GM12878 (cell line): ENCODE measurements around the gene DNAJC27. TPM values are rescaled to one million over a fixed set of nuclear protein-coding genes. Genes with fewer than 3 reads are reported as not detected.

Experiments
- ATAC-seq: fragments of 200-7000 bp; cut with Tn5 transposase; 3 replicates; pipeline ENCODE4 v1.9.1; 2020; ENCODE audit warnings: mild to moderate bottlenecking, moderate library complexity
- BruUV-seq: library from RNA; stranded (reverse); fragments of 400-500 nt; replicated peaks from 2 replicates; lab custom pipeline; 2021; lab: Mats Ljungman, UMichigan
- CTCF ChIA-PET: fragments of 300-600 bp; sonication (Branson Sonifier 250); formaldehyde crosslinking; extraction: SDS; loops from one replicate; lab custom pipeline; 2021; ENCODE audit warnings: inconsistent platforms; lab: Yijun Ruan, JAX
- POLR2A ChIA-PET: fragments of 350-600 bp; formaldehyde crosslinking; extraction: SDS; loops from one replicate; lab custom pipeline; 2021; ENCODE audit warnings: inconsistent platforms; lab: Charles Lee
- RAD21 ChIA-PET: fragments of 300-600 bp; sonication (Branson Sonifier 250); formaldehyde crosslinking; loops from one replicate; lab custom pipeline; 2023; ENCODE audit warnings: antibody characterized with exemption; ENCODE audit not compliant: unreplicated experiment; lab: Charles Lee
- SMC1A ChIA-PET: fragments of 300-600 bp; sonication (Branson Sonifier 250); formaldehyde crosslinking; loops from one replicate; lab custom pipeline; 2023; ENCODE audit not compliant: unreplicated experiment, uncharacterized antibody; lab: Charles Lee
- DNase-seq: peaks from one replicate; pipeline ENCODE4 v3.0.0-alpha.2; 2011; ENCODE audit warnings: low read depth, low spot score
- FAIRE-seq: peaks from 3 replicates; lab custom pipeline; 2011; peaks lifted over from hg19 to GRCh38; lab: Jason Lieb, UNC
- H2AFZ ChIP-seq: 2 replicates; pipeline ENCODE4 v1.6.0; 2011; ENCODE audit warnings: low read depth, low read length, control low read depth; ENCODE audit not compliant: control insufficient read depth
- H3K27ac ChIP-seq: 2 replicates; pipeline ENCODE4 v1.5.1; 2011; ENCODE audit warnings: control low read depth; ENCODE audit not compliant: control insufficient read depth, insufficient read depth
- H3K27me3 ChIP-seq, 2 experiments: replicated peaks in 1 of 2; 2 replicates each; pipeline versions ENCODE4 v1.6.0 to v1.6.1; 2011; ENCODE audit warnings: low read length in 1 of 2; ENCODE audit not compliant: control insufficient read depth in 2 of 2, insufficient read depth in 2 of 2
- H3K36me3 ChIP-seq, 2 experiments: 2 replicates each; pipeline ENCODE4 v1.5.1; 2011; ENCODE audit warnings: low read length in 1 of 2; ENCODE audit not compliant: control insufficient read depth in 2 of 2, insufficient read depth in 2 of 2
- H3K4me1 ChIP-seq: 2 replicates; pipeline ENCODE4 v1.6.1; 2011; ENCODE audit warnings: mild to moderate bottlenecking, low read length, moderate library complexity, mixed read lengths; ENCODE audit not compliant: control insufficient read depth, insufficient read depth
- H3K4me2 ChIP-seq: 2 replicates; pipeline ENCODE4 v1.6.0; 2011; ENCODE audit warnings: control low read depth; ENCODE audit not compliant: control insufficient read depth, insufficient read depth
- H3K4me3 ChIP-seq: fragments of 200-600 bp; sonication (generic); 2 replicates; pipeline ENCODE4 v1.5.1; 2016
- H3K79me2 ChIP-seq: 2 replicates; pipeline ENCODE4 v1.6.0; 2011; ENCODE audit warnings: low read length; ENCODE audit not compliant: control insufficient read depth, insufficient read depth
- H3K9ac ChIP-seq: 2 replicates; pipeline ENCODE4 v1.8.0; 2011; ENCODE audit warnings: low read length, control low read depth, mixed read lengths; ENCODE audit not compliant: control insufficient read depth, insufficient read depth
- H3K9me3 ChIP-seq: replicated peaks from 3 replicates; pipeline ENCODE4 v1.5.1; 2011; ENCODE audit warnings: mild to moderate bottlenecking, low read length; ENCODE audit not compliant: control insufficient read depth, insufficient read depth
- H4K20me1 ChIP-seq: 2 replicates; pipeline ENCODE4 v1.6.0; 2011; ENCODE audit not compliant: control insufficient read depth, insufficient read depth
- BRCA1 ChIP-seq: IDR thresholded peaks from 2 replicates; pipeline ENCODE4 v1.6.1; 2011; ENCODE audit warnings: low read depth, low read length, improper control_type of control experiment
- EGR1 ChIP-seq, 2 experiments: IDR thresholded peaks; 1 replicate in 1 of 2; 2 replicates in 1 of 2; pipeline ENCODE4 v1.6.1; 2011 to 2012; ENCODE audit warnings: low read depth in 2 of 2, low read length in 2 of 2, borderline replicate concordance in 1 of 2, mild to moderate bottlenecking in 1 of 2, moderate library complexity in 1 of 2
- KAT2A ChIP-seq: conservative IDR thresholded peaks from 2 replicates; pipeline ENCODE4 v1.6.1; 2011; ENCODE audit warnings: low read depth, low read length; ENCODE audit not compliant: control insufficient read depth
- MTA2 ChIP-seq: fragments of 450-650 bp; IDR thresholded peaks from 2 replicates; pipeline ENCODE4 v1.6.1; 2016; ENCODE audit warnings: low read depth, mild to moderate bottlenecking, moderate library complexity
- MTA3 ChIP-seq: IDR thresholded peaks from 2 replicates; pipeline ENCODE4 v1.6.1; 2012; ENCODE audit warnings: low read length, inconsistent platforms, borderline replicate concordance
- PML ChIP-seq: IDR thresholded peaks from 2 replicates; pipeline ENCODE4 v1.6.1; 2012; ENCODE audit warnings: low read length, inconsistent platforms
- RELA ChIP-seq: fragments of 450-650 bp; IDR thresholded peaks from 2 replicates; pipeline ENCODE4 v1.8.0; 2014; ENCODE audit warnings: borderline replicate concordance; ENCODE audit not compliant: partially characterized antibody
- SREBF2 ChIP-seq: IDR thresholded peaks from 2 replicates; pipeline ENCODE4 v1.6.1; 2012; ENCODE audit warnings: mild to moderate bottlenecking, low read length
- WGBS: methylation state at CpG from one replicate; pipeline ENCODE4 v1.1.6; 2016; ENCODE audit warnings: low lambda C conversion rate; ENCODE audit not compliant: insufficient replicate concordance, insufficient coverage; ENCODE audit errors: missing lambda C conversion rate; 5-methylcytosine and 5-hydroxymethylcytosine counted together
- in situ Hi-C: fragments of 300-500 bp; cut with MboI; formaldehyde crosslinking; loops from 9 replicates; pipeline ENCODE4 v1.14.3; 2018; ENCODE audit warnings: mixed read lengths
- intact Hi-C: fragments of 100-400 bp; cut with micrococcal nuclease; formaldehyde crosslinking; loops from one replicate; pipeline ENCODE4 v1.14.2; 2022; ENCODE audit not compliant: unreplicated experiment
- polyA plus RNA-seq, 11 experiments: library from polyadenylated mRNA; depleted of rRNA in 4 of 11; unstranded in 6 of 11; stranded (reverse) in 5 of 11; fragments of >200 nt; fragmentation: Nextera tagmentation in 4 of 11; fragmentation: Illumina TruSeq in 1 of 11; extraction: Ambion mirVana in 4 of 11; extraction: Trizol in 1 of 11; gene quantifications; 1 replicate in 1 of 11; 2 replicates in 10 of 11; pipeline versions ENCODE4 v1.2.1 to v1.2.3, GENCODE V29; 2011 to 2016; ENCODE audit warnings: inconsistent platforms in 2 of 11, missing spikeins in 2 of 11, low read depth in 1 of 11
- total RNA-seq, 4 experiments: library from RNA; depleted of rRNA in 3 of 4; stranded (reverse); fragments of >200 nt in 3 of 4; fragmentation: Illumina TruSeq in 1 of 4; extraction: Trizol in 1 of 4; gene quantifications; 2 replicates each; pipeline versions ENCODE4 v1.2.1 to v1.2.3, GENCODE V29; 2013 to 2021
- TF ChIP-seq, protein P1 (sequence below): fragments of 150-350 bp; IDR thresholded peaks from 2 replicates; pipeline ENCODE4 v1.6.1; 2016; ENCODE audit warnings: low read depth, low read length
- TF ChIP-seq, protein P2 (sequence below): fragments of 450-650 bp; IDR thresholded peaks from 2 replicates; pipeline ENCODE4 v1.6.1; 2014; ENCODE audit warnings: mild to moderate bottlenecking

DNAJC27 gene
- total and polyA plus RNA-seq, 10 of the 15 experiments (the other 5 are each of a cell fraction or from before 2014, with no cell fraction given): 0.95 to 9.6 (median 3.7) TPM

DNA sequence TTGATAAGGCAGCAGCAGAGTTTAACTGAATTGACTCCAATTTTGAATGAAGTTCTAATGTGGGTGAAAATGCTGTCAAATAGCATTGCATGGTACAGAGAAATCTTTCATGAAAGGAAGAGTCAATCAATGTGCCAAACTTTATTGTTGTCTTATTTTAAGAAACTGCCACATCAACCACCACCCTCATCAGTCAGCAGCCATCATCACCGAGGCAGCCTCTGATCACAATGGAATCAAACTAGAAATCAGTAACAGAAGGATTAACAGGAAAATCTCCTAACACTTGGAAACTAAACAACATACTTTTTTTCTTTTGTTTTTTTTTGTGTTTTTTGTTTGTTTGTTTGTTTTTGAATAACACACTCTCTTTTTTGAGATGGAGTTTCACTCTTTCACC is 9.9 kb downstream of the DNAJC27 start:
- Histone ChIP-seq H3K36me3 (peaks cover 0 to 17% of the 10 kb centered on the region in 2 experiments; a peak in 3 of 4 replicates), H3K4me1 (no peaks in the 10 kb centered on the region), H3K9ac (no peak overlapping the region), H3K9me3 (no peaks in the 10 kb centered on the region), H3K27ac (no peak overlapping the region), H3K4me3 (no peak overlapping the region), H2AFZ (no peak overlapping the region), H3K4me2 (no peak overlapping the region), H3K79me2 (no peaks in the 10 kb centered on the region), H3K27me3 (no peaks in the 10 kb centered on the region), H4K20me1 (no peaks in the 10 kb centered on the region)
- 84% methylated on average over 1 of the region's 1 CpG for WGBS
- no TSS peak for BruUV-seq
- ChIA-PET SMC1A (interaction anchor here (1.4 kb wide), 1 partner anchor 14 kb away, joined by 3 read pairs; no protein-coding TSS in a partner anchor), RAD21 (no interaction called here), POLR2A (no interaction called here), CTCF (no interaction called here)
- TF ChIP-seq, protein P1, sequence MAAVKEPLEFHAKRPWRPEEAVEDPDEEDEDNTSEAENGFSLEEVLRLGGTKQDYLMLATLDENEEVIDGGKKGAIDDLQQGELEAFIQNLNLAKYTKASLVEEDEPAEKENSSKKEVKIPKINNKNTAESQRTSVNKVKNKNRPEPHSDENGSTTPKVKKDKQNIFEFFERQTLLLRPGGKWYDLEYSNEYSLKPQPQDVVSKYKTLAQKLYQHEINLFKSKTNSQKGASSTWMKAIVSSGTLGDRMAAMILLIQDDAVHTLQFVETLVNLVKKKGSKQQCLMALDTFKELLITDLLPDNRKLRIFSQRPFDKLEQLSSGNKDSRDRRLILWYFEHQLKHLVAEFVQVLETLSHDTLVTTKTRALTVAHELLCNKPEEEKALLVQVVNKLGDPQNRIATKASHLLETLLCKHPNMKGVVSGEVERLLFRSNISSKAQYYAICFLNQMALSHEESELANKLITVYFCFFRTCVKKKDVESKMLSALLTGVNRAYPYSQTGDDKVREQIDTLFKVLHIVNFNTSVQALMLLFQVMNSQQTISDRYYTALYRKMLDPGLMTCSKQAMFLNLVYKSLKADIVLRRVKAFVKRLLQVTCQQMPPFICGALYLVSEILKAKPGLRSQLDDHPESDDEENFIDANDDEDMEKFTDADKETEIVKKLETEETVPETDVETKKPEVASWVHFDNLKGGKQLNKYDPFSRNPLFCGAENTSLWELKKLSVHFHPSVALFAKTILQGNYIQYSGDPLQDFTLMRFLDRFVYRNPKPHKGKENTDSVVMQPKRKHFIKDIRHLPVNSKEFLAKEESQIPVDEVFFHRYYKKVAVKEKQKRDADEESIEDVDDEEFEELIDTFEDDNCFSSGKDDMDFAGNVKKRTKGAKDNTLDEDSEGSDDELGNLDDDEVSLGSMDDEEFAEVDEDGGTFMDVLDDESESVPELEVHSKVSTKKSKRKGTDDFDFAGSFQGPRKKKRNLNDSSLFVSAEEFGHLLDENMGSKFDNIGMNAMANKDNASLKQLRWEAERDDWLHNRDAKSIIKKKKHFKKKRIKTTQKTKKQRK: no peak
- no peak for TF ChIP-seq KAT2A
- ATAC-seq: no peak
- in situ Hi-C loops (no loop called here), intact Hi-C loops (no loop called here)
- DNase-seq: no peak
- FAIRE-seq: no peak

DNA sequence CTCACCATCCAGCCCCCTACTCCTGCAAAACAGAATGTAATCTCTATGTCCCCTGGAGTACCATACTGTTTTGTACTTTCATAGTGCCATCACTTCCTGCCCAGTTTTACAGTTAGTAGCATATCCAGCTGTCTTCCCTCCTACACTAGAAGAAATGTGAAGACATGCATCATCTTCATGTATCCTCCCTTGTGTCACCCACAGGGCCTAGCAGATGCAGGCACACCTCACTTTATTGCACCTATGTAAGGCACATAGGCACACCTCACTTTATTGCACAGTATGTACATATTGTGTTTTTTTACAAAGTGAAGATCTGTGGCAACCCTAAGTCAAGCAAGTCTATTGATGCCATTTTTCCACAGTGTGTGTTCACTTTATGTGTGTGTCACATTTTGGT is 12.0 kb downstream of the DNAJC27 start:
- DNase-seq (no peak), FAIRE-seq (no peak), ATAC-seq (no peak)
- H3K27ac ChIP-seq: no peak overlapping the region
- RAD21 ChIA-PET: no interaction called here
- no peaks in the 10 kb centered on the region for H3K79me2 ChIP-seq
- no peaks in the 10 kb centered on the region for H4K20me1 ChIP-seq
- SMC1A ChIA-PET: interaction anchor here (1.2 to 2.4 kb wide), 2 partner anchors 14 to 16 kb away, joined by 4 to 6 read pairs; no protein-coding TSS in a partner anchor
- intact Hi-C loops (no loop called here), in situ Hi-C loops (no loop called here)
- no peak overlapping the region for H3K4me3 ChIP-seq
- H3K36me3 ChIP-seq: peaks cover 0 to 18% of the 10 kb centered on the region in 2 experiments; a peak in 2 of 4 replicates
- H3K9ac ChIP-seq: no peak overlapping the region
- peaks cover 8% of the 10 kb centered on the region; the same call in 2 of the 3 replicates for H3K9me3 ChIP-seq
- POLR2A ChIA-PET: no interaction called here
- BruUV-seq: no TSS peak
- H2AFZ ChIP-seq: no peak overlapping the region
- no peak overlapping the region for H3K4me2 ChIP-seq
- no peaks in the 10 kb centered on the region for H3K4me1 ChIP-seq
- no peaks in the 10 kb centered on the region for H3K27me3 ChIP-seq
- CTCF ChIA-PET: interaction anchor here (1.4 kb wide), 1 partner anchor 15 kb away, joined by 4 read pairs; no protein-coding TSS in a partner anchor
- TF ChIP-seq SREBF2 (no peak), EGR1 (IDR thresholded peaks at IDR 0.05; ENCODE audit: borderline replicate concordance in 1 of 2, low read depth in 2 of 2, low read length in 2 of 2) (no peak), MTA2 (no peak), RELA (no peak), BRCA1 (no peak), MTA3 (no peak), PML (no peak)
- TF ChIP-seq, protein P2, sequence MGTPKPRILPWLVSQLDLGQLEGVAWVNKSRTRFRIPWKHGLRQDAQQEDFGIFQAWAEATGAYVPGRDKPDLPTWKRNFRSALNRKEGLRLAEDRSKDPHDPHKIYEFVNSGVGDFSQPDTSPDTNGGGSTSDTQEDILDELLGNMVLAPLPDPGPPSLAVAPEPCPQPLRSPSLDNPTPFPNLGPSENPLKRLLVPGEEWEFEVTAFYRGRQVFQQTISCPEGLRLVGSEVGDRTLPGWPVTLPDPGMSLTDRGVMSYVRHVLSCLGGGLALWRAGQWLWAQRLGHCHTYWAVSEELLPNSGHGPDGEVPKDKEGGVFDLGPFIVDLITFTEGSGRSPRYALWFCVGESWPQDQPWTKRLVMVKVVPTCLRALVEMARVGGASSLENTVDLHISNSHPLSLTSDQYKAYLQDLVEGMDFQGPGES: no peak
